Astrocyte (in vitro differentiated cells and primary cell): ENCODE measurements around the gene ARMC9. TPM values are rescaled to one million over a fixed set of nuclear protein-coding genes. Genes with fewer than 3 reads are reported as not detected.

Source experiments
- DNase-seq: peaks from one replicate; pipeline ENCODE4 v3.0.0-alpha.2; 2010; ENCODE audit warnings: low read depth
- FAIRE-seq: peaks from 2 replicates; lab custom pipeline; 2011; peaks lifted over from hg19 to GRCh38; lab: Jason Lieb, UNC
- H2AFZ ChIP-seq: 2 replicates; pipeline ENCODE4 v1.6.0; 2012; ENCODE audit warnings: low read depth, low read length, inconsistent platforms
- H3K27ac ChIP-seq: 2 replicates; pipeline ENCODE4 v1.5.1; 2011; ENCODE audit warnings: low read depth, low read length, inconsistent platforms
- H3K27me3 ChIP-seq: 2 replicates; pipeline ENCODE4 v1.6.0; 2011; ENCODE audit warnings: low read length, inconsistent platforms; ENCODE audit not compliant: insufficient read depth
- H3K36me3 ChIP-seq: 2 replicates; pipeline ENCODE4 v1.5.1; 2011; ENCODE audit warnings: low read length, inconsistent platforms; ENCODE audit not compliant: insufficient read depth
- H3K4me1 ChIP-seq: 2 replicates; pipeline ENCODE4 v1.5.1; 2011; ENCODE audit warnings: low read length, inconsistent platforms; ENCODE audit not compliant: insufficient read depth
- H3K4me2 ChIP-seq: 2 replicates; pipeline ENCODE4 v1.6.0; 2012; ENCODE audit warnings: low read length, inconsistent platforms
- H3K4me3 ChIP-seq: 2 replicates; pipeline ENCODE4 v1.5.1; 2011; ENCODE audit warnings: low read depth, mild to moderate bottlenecking, low read length, inconsistent platforms; ENCODE audit not compliant: insufficient read depth
- H3K79me2 ChIP-seq: 2 replicates; pipeline ENCODE4 v1.6.0; 2012; ENCODE audit warnings: mild to moderate bottlenecking, low read length, inconsistent platforms; ENCODE audit not compliant: insufficient read depth
- H3K9ac ChIP-seq: 2 replicates; pipeline ENCODE4 v1.6.0; 2012; ENCODE audit warnings: mild to moderate bottlenecking, low read length, inconsistent platforms
- H3K9me3 ChIP-seq: 2 replicates; pipeline ENCODE4 v1.5.1; 2012; ENCODE audit warnings: low read depth, mild to moderate bottlenecking, low read length, inconsistent platforms; ENCODE audit not compliant: insufficient read depth
- H4K20me1 ChIP-seq: 2 replicates; pipeline ENCODE4 v1.6.0; 2012; ENCODE audit warnings: low read length, inconsistent platforms; ENCODE audit not compliant: insufficient read depth
- H3K27ac Mint-ChIP-seq: one replicate; pipeline ENCODE4 v1.8.0; 2021; ENCODE audit warnings: mild to moderate bottlenecking, mixed read lengths; ENCODE audit not compliant: unreplicated experiment
- H3K27me3 Mint-ChIP-seq: one replicate; pipeline ENCODE4 v1.8.0; 2021; ENCODE audit warnings: low read depth, mixed read lengths; ENCODE audit not compliant: unreplicated experiment
- H3K36me3 Mint-ChIP-seq: one replicate; pipeline ENCODE4 v1.8.0; 2021; ENCODE audit warnings: low read depth, mixed read lengths; ENCODE audit not compliant: unreplicated experiment
- H3K4me1 Mint-ChIP-seq: one replicate; pipeline ENCODE4 v1.8.0; 2021; ENCODE audit warnings: low read depth, mixed read lengths; ENCODE audit not compliant: unreplicated experiment
- H3K4me3 Mint-ChIP-seq: one replicate; pipeline ENCODE4 v1.8.0; 2021; ENCODE audit warnings: mild to moderate bottlenecking, moderate library complexity, mixed read lengths; ENCODE audit not compliant: unreplicated experiment
- H3K9me3 Mint-ChIP-seq: one replicate; pipeline ENCODE4 v1.8.0; 2021; ENCODE audit warnings: mild to moderate bottlenecking, mixed read lengths; ENCODE audit not compliant: unreplicated experiment
- CTCF ChIP-seq: IDR thresholded peaks from 2 replicates; pipeline ENCODE4 v1.5.1; 2011; ENCODE audit warnings: low read depth, mild to moderate bottlenecking, inconsistent platforms, low read length, moderate library complexity; ENCODE audit not compliant: insufficient read depth
- EZH2 ChIP-seq: IDR thresholded peaks from 2 replicates; pipeline ENCODE4 v1.6.1; 2012; ENCODE audit warnings: mild to moderate bottlenecking, low read length, inconsistent platforms; ENCODE audit not compliant: insufficient read depth
- total RNA-seq: library from RNA; stranded (reverse); gene quantifications from 2 replicates; pipeline ENCODE4 v1.2.1, GENCODE V29; 2021

The ARMC9 gene
- total RNA-seq, 1 donor from 2014 or later, result 52.4 TPM

- Histone ChIP-seq H3K36me3 (peaks cover 10% of the 10 kb centered on the region), H3K4me1 (peaks cover 6% of the 10 kb centered on the region), H4K20me1 (no peaks in the 10 kb centered on the region), H3K4me2 (no peak overlapping the region), H3K9me3 (no peaks in the 10 kb centered on the region), H3K79me2 (no peaks in the 10 kb centered on the region), H3K4me3 (no peak overlapping the region), H3K27ac (no peak overlapping the region), H2AFZ (no peak overlapping the region), H3K9ac (no peak overlapping the region), H3K27me3 (no peaks in the 10 kb centered on the region)
- no peaks in the 10 kb centered on the region for H3K27me3 Mint-ChIP-seq
- no peak for TF ChIP-seq EZH2
- TF ChIP-seq CTCF, result no peak
- FAIRE-seq (no peak), DNase-seq (no peak)
- H3K27ac Mint-ChIP-seq, result no peak overlapping the region
- peaks cover 2% of the 10 kb centered on the region for H3K9me3 Mint-ChIP-seq
- H3K4me1 Mint-ChIP-seq, result peaks cover 9% of the 10 kb centered on the region
- peaks cover 31% of the 10 kb centered on the region for H3K36me3 Mint-ChIP-seq
- H3K4me3 Mint-ChIP-seq, result no peak overlapping the region
Measured at GRCh38 chr2:231256494-231256893, 58.1 kb downstream of the ARMC9 start.

GRCh38 chr2:231257763-231258162, 59.3 kb downstream of the ARMC9 start:
- Mint-ChIP-seq H3K27ac (no peak overlapping the region), H3K9me3 (peaks cover 2% of the 10 kb centered on the region), H3K4me3 (no peak overlapping the region), H3K4me1 (peaks cover 9% of the 10 kb centered on the region), H3K36me3 (peaks cover 33% of the 10 kb centered on the region), H3K27me3 (no peaks in the 10 kb centered on the region)
- Histone ChIP-seq H3K4me3 (no peak overlapping the region), H3K36me3 (peaks cover 11% of the 10 kb centered on the region), H2AFZ (no peak overlapping the region), H3K27ac (no peak overlapping the region), H3K4me1 (peaks cover 6% of the 10 kb centered on the region), H3K27me3 (no peaks in the 10 kb centered on the region), H3K9me3 (no peaks in the 10 kb centered on the region), H3K9ac (no peak overlapping the region), H3K4me2 (no peak overlapping the region), H3K79me2 (no peaks in the 10 kb centered on the region), H4K20me1 (no peaks in the 10 kb centered on the region)
- FAIRE-seq (no peak), DNase-seq (no peak)
- TF ChIP-seq EZH2, result no peak
- no peak for TF ChIP-seq CTCF

GRCh38 chr2:231258701-231259100, 60.3 kb downstream of the ARMC9 start:
- peaks cover 2% of the 10 kb centered on the region for H3K9me3 Mint-ChIP-seq
- Histone ChIP-seq H3K27ac (no peak overlapping the region), H3K36me3 (peaks cover 11% of the 10 kb centered on the region), H4K20me1 (no peaks in the 10 kb centered on the region), H3K4me1 (peaks cover 6% of the 10 kb centered on the region), H3K4me3 (no peak overlapping the region), H3K79me2 (no peaks in the 10 kb centered on the region), H3K27me3 (no peaks in the 10 kb centered on the region), H3K9ac (no peak overlapping the region), H2AFZ (no peak overlapping the region), H3K4me2 (no peak overlapping the region), H3K9me3 (no peaks in the 10 kb centered on the region)
- no peak overlapping the region for H3K27ac Mint-ChIP-seq
- H3K4me3 Mint-ChIP-seq, result no peak overlapping the region
- TF ChIP-seq EZH2 (no peak), CTCF (no peak)
- H3K36me3 Mint-ChIP-seq, result peaks cover 30% of the 10 kb centered on the region
- FAIRE-seq (no peak), DNase-seq (no peak)
- H3K4me1 Mint-ChIP-seq, result peaks cover 9% of the 10 kb centered on the region
- no peaks in the 10 kb centered on the region for H3K27me3 Mint-ChIP-seq
